ENCODE data around the gene PROB1.

DNA sequence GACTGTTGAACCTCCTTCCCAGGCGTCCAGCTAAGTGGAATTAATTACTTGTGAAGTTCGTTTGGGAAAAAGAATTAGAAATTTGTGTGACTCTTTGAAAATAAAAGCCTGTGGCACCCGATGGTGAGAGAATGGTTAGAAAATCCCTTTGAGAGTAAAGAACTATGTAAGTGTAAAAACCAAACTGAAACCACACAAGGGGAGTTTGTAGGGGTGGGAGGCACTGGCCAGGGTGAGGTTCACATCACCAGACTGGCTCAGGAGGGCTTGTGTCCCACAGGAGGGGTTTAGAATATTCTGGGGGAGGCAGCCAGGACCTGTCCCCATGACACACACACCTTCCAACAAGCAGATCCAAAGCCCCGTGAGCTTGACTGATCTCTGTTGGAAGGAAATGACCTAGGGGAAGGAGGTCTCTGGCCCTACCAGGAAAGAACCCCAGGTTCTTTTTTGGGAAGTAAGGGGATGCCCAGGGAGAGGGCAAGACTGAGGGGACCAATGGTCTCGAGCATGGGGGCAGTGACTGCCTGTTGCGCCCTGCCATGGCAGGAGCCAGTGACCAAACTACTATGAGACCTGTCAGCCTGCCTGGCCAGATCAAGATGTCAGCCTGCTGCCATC lies 4.7 kb upstream of the PROB1 start:
- TF ChIP-seq BCL6 (CRISPR knock-in tag; IDR thresholded peaks at IDR 0.05) (no peak), SMARCA5 (IDR thresholded peaks at IDR 0.05) (no peak), ZFX (CRISPR knock-in tag; IDR thresholded peaks at IDR 0.05) (no peak), POLR3G (IDR thresholded peaks at IDR 0.05; ENCODE audit: extremely low read depth, insufficient read length, insufficient replicate concordance) (no peak), EWSR1 (IDR thresholded peaks at IDR 0.05; ENCODE audit: borderline replicate concordance, low read depth, partially characterized antibody) (no peak), NRF1 (conservative IDR thresholded peaks at IDR 0.05 in 1 of 2, IDR thresholded peaks at IDR 0.05 in 1 of 2) (no peak), EZH2 (IDR thresholded peaks at IDR 0.05; ENCODE audit: borderline replicate concordance, low read depth, low read length) (no peak), STAT6 (CRISPR knock-in tag; IDR thresholded peaks at IDR 0.05) (no peak), POLR2A (conservative IDR thresholded peaks at IDR 0.05) (no peak), PRPF4 (IDR thresholded peaks at IDR 0.05; ENCODE audit: insufficient read depth, low read depth, low read length, poor library complexity, severe bottlenecking) (no peak), CREB1 (IDR thresholded peaks at IDR 0.05) (no peak), CREB1 (CRISPR knock-in tag; IDR thresholded peaks at IDR 0.05) (no peak), PHF8 (IDR thresholded peaks at IDR 0.05; ENCODE audit: borderline replicate concordance, low read length) (no peak)
